Parathyroid adenoma (tissue), 2 donors: ENCODE data around the gene H3-3A.

Experiments
- H2AFZ ChIP-seq: fragments of 300-600 bp; sonication (generic); one replicate; pipeline ENCODE4 v1.7.0; 2017; ENCODE audit warnings: antibody characterized with exemption, mild to moderate bottlenecking
- H3K27ac ChIP-seq: fragments of 300-600 bp; sonication (generic); one replicate; pipeline ENCODE4 v1.7.0; 2017
- H3K27me3 ChIP-seq: fragments of 300-600 bp; sonication (generic); one replicate; pipeline ENCODE4 v1.7.0; 2017; ENCODE audit warnings: low read length; ENCODE audit not compliant: control insufficient read depth, insufficient read depth
- H3K36me3 ChIP-seq: fragments of 300-600 bp; sonication (generic); one replicate; pipeline ENCODE4 v1.7.0; 2017; ENCODE audit warnings: low read length; ENCODE audit not compliant: control insufficient read depth, insufficient read depth
- H3K4me1 ChIP-seq: fragments of 300-600 bp; sonication (generic); one replicate; pipeline ENCODE4 v1.7.0; 2017; ENCODE audit warnings: control low read depth
- H3K4me2 ChIP-seq: fragments of 300-600 bp; sonication (generic); one replicate; pipeline ENCODE4 v1.7.0; 2017; ENCODE audit warnings: low read length
- H3K4me3 ChIP-seq: fragments of 300-600 bp; sonication (generic); one replicate; pipeline ENCODE4 v1.7.0; 2017; ENCODE audit warnings: low read depth, low read length
- H3K79me2 ChIP-seq: fragments of 300-600 bp; sonication (generic); one replicate; pipeline ENCODE4 v1.7.0; 2017; ENCODE audit warnings: control low read depth
- H3K9ac ChIP-seq: fragments of 300-600 bp; sonication (generic); one replicate; pipeline ENCODE4 v1.7.0; 2017; ENCODE audit warnings: mild to moderate bottlenecking
- H3K9me3 ChIP-seq: fragments of 300-600 bp; sonication (generic); one replicate; pipeline ENCODE4 v1.7.0; 2017; ENCODE audit warnings: low read length; ENCODE audit not compliant: control insufficient read depth
- TF ChIP-seq, protein P1 (sequence below): fragments of 300-600 bp; sonication (generic); IDR thresholded peaks from one replicate; pipeline ENCODE4 v1.7.0; 2017; ENCODE audit warnings: antibody characterized with exemption, mild to moderate bottlenecking
- donor health status: primary hyperparathyroidism.

Gene H3-3A

DNA sequence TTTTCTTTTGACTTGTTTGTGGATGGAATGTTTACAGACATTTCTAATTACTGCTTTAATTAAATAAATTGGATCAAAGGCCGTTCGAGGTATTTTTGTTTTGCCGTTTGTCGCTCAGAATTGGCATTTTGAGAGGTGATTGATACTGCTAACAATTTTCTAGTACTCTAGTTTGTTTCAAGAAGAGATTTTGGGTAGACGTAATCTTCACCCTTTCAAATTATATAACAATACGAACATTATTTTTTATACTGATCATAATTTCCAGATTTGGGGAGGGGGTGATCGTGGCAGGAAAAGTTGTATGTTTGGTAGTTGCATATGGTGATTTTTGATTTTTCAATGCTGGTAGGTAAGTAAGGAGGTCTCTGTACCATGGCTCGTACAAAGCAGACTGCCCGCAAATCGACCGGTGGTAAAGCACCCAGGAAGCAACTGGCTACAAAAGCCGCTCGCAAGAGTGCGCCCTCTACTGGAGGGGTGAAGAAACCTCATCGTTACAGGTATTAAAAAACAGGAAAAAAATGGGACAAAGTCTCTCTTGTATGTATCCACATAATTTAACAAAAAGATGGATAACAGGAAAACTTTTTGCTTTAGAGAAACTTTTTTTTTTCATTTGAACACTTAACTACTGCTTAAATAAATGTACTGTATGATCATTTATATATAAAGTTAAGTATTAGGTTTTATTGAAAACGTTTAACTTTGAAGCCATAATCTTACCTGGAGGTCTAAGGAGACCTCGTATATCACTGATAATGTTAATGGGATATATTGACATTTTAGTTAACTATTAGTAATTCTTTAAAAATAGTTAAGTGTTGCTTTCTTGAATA is 1.7 kb downstream of the H3-3A start:
- Histone ChIP-seq H3K4me3 (peak overlapping the region; percentile 98), H3K79me2 (peaks cover 28% of the 10 kb centered on the region), H3K27ac (peak overlapping the region; percentile 99), H3K4me1 (peaks cover 9% of the 10 kb centered on the region), H3K9ac (no peak overlapping the region), H2AFZ (no peak overlapping the region), H3K9me3 (no peaks in the 10 kb centered on the region), H3K27me3 (no peaks in the 10 kb centered on the region), H3K36me3 (no peaks in the 10 kb centered on the region), H3K4me2 (peak overlapping the region; percentile 63)
- TF ChIP-seq, protein P1, sequence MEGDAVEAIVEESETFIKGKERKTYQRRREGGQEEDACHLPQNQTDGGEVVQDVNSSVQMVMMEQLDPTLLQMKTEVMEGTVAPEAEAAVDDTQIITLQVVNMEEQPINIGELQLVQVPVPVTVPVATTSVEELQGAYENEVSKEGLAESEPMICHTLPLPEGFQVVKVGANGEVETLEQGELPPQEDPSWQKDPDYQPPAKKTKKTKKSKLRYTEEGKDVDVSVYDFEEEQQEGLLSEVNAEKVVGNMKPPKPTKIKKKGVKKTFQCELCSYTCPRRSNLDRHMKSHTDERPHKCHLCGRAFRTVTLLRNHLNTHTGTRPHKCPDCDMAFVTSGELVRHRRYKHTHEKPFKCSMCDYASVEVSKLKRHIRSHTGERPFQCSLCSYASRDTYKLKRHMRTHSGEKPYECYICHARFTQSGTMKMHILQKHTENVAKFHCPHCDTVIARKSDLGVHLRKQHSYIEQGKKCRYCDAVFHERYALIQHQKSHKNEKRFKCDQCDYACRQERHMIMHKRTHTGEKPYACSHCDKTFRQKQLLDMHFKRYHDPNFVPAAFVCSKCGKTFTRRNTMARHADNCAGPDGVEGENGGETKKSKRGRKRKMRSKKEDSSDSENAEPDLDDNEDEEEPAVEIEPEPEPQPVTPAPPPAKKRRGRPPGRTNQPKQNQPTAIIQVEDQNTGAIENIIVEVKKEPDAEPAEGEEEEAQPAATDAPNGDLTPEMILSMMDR = peak; percentile 51

DNA sequence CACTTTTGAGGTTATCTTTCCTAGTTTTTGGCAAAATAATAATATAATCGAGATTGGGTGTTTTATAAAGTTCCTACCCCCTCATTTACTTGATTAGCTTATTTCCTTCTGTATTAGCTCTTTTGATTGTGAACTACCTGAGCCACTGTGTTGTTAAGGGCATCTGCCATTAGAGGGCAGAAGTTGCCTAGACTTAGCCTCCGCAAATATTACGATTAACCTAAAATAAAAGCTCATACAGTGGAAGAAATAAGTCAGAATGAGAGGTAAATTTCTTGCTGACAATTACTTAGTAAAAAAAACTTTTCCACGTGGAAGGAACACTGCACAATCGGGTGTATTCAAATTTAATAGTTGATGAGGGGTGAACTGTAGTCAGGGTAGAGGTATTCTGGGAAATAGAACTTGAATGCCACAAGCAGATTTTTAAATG is 2.3 kb downstream of the H3-3A start:
- Histone ChIP-seq H3K9me3 (no peaks in the 10 kb centered on the region), H3K27ac (peak overlapping the region; percentile 99), H3K9ac (no peak overlapping the region), H3K4me1 (peaks cover 9% of the 10 kb centered on the region), H3K4me3 (peak overlapping the region; percentile 98), H3K4me2 (peak overlapping the region; percentile 63), H3K79me2 (peaks cover 28% of the 10 kb centered on the region), H2AFZ (no peak overlapping the region), H3K27me3 (no peaks in the 10 kb centered on the region), H3K36me3 (no peaks in the 10 kb centered on the region)
- TF ChIP-seq, protein P1 = peak; percentile 54

DNA sequence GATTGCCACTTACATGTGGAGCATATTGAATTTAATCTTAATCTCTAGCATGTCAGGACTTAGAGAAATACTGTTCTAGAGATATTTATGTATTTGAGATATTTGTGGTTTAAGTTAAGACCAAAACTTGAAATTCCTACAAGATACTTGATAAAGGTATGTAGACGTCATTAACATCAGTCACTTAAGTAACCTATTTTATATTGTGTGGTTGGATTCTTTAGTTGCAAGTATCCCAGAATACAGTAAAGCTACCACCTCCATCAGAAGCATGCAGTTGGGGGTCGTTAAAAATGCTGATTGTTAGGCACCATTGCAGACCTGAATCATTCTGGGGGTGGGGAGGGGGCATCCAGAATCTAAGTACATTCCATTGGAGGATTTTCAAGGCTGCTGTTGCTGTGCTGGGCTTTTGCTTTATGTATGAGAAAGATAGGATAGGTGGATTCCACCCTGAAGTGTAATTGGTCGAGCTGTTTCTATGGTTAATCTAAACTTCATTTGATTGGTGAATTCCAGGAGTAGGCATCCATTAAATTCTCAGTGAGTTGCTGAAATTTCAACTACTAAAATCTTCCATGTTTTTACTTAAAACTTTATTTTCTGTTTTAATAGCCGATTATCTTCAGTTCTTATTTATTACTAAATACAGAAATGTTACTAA is 4.0 kb downstream of the H3-3A start:
- TF ChIP-seq, protein P1 = no peak
- no peak overlapping the region for H3K27ac ChIP-seq
- no peaks in the 10 kb centered on the region for H3K36me3 ChIP-seq
- H3K79me2 ChIP-seq = peaks cover 30% of the 10 kb centered on the region
- no peak overlapping the region for H3K4me3 ChIP-seq
- no peak overlapping the region for H3K4me2 ChIP-seq
- no peaks in the 10 kb centered on the region for H3K27me3 ChIP-seq
- no peak overlapping the region for H3K9ac ChIP-seq
- no peaks in the 10 kb centered on the region for H3K9me3 ChIP-seq
- H3K4me1 ChIP-seq = peaks cover 6% of the 10 kb centered on the region
- no peak overlapping the region for H2AFZ ChIP-seq

DNA sequence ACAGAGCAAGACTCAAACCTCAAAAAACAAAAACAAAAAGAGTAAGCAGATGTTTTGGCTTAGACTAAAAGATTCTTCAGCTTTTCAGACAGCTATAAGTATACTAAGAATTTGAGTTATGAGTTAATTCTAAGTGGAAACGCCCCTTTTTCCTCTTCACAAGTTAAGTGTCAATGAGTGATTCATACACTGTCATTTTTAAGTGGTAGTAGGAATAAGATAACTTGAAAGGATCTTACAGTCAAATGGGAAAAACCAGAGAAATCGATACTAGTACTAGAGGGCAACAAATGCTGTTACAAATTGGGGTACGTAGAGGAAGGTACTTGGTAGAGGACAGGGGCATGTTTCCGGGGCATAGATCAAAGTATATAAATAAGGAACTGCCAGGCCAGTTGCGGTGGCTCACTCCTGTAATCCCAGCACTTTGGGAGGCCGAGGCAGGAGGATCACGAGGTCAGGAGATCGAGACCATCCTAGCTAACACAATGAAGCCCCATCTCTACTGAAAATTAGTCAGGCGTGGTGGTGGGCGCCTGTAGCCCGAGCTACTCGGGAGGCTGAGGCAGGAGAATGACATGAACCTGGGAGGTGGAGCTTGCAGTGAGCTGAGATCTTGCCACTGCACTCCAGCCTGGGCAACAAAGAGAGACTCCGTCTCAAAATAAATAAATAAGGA is 7.4 kb downstream of the H3-3A start:
- peaks cover 30% of the 10 kb centered on the region for H3K79me2 ChIP-seq
- H3K9ac ChIP-seq = no peak overlapping the region
- no peak overlapping the region for H3K4me2 ChIP-seq
- no peak overlapping the region for H3K27ac ChIP-seq
- H3K4me1 ChIP-seq = peaks cover 5% of the 10 kb centered on the region
- no peaks in the 10 kb centered on the region for H3K9me3 ChIP-seq
- TF ChIP-seq, protein P1 = no peak
- no peaks in the 10 kb centered on the region for H3K27me3 ChIP-seq
- H3K36me3 ChIP-seq = no peaks in the 10 kb centered on the region
- H2AFZ ChIP-seq = no peak overlapping the region
- no peak overlapping the region for H3K4me3 ChIP-seq
